UCSD-AML1 (cell line): ENCODE results near the gene KEL.

Experiments
- DNase-seq: peaks from one replicate; lab custom pipeline; 2025; ENCODE audit not compliant: unreplicated experiment; lab: John Stamatoyannopoulos, UW

KEL gene

GRCh38 chr7:142932386-142933091 lies 29.6 kb downstream of the KEL start:
- DNase-seq: no peak

DNA sequence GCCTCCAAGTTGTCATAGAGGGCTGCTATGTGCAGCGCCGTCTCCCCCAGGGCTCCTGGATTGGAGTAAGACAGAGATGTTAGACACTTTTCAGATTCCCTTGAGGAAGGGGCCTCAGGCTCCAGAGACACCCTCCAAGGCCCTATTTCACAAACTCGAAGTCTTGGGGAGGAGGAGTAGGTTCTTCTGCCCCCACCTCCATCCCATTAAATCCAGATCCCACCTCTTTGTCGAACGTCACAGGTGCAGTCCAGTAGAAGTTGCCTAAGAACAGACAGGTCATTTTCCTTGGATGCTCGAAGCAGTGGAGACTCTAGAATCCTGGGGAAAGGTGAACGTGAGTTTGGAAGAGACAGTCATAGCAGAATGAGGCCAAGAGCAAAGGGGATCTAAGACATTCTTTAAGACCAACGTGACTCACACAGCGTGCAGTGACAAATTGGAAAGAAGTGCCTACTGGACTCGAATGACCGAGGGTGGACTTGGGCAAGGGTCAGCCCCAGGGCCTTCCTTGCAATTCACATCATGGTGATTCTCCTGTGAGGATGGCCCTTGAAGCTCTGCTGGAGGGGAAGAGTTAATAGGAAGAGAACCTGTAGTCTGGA lies 31.9 kb downstream of the KEL start:
- no peak for DNase-seq

DNA sequence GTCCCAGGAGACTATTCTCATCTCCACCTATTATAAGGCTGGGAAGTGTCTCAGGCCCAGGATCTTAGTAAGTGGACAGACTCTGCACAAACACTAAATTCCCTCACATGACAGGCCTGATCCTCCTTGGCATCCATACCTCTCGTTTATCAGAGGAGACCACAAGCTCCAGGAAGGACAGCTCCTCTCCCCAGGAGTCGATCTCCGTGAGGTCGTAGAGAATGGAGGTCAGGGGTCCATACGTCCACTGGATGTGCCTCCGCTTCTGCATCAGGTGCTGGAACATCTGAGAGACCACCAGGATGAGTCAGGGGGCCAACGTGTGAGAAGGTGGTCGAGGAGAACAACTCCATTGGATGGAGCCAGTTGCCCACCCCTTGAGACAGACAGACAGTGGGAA lies 34.2 kb downstream of the KEL start:
- DNase-seq: no peak

GRCh38 chr7:142927085-142927745 lies 34.9 kb downstream of the KEL start:
- DNase-seq: no peak

DNA sequence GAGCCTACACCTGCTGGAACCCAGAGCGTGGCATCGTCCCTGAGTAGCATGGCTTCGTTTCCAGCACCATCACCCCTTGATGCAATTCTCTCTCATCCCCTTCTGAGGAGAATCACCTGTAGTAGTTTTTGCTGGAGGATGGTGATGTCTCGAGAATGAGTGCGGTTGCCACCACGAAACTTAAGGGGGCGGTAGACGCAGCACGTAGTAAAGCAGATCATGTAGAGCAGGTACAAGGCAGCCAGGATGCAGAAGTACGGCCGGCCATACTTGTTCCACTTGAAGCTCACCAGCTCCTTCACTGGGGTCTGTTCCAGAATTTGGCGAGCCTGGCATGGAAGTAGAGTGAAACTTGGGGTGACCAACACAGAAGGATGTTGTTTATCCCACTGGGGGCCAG lies 36.8 kb downstream of the KEL start:
- DNase-seq: no peak

DNA sequence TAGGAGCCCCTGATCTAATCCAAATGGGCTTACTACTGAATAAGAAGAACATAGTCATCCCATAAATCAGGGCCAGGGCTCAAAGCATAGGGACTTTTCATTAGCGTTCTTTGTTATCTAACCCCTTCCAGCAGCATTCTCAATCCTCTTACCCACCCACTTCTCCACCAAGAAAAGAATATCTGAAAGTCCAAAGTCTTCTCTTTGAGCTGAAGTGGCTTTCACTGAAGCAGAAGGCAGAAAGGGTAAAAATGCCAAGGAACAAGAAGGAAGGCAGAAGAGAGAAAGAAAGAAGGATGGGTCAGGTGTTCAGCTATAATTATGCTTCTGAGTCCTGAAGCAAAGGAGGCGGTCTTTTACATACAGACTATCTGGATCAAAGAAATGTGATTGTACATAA lies 38.8 kb downstream of the KEL start:
- DNase-seq: no peak

DNA sequence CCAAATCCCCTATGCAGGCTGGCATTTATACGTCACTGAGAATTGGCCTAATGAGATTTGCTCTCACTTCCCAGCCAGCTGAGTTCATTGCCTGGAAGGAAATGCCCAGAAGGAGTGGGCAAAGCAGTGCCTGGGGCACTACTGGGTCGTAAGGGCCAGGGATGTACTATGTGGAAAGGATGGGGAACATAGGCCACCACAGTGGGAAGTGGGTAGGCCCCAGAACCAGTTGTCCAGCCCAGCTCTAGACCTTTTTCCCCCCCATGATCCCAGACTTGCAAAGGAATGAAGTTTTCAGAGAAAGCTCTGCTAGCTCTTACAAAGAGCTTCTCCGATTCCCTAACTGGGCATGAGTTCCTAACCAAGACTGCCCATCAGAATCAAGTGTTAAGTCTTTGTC lies 42.5 kb downstream of the KEL start:
- no peak for DNase-seq

DNA sequence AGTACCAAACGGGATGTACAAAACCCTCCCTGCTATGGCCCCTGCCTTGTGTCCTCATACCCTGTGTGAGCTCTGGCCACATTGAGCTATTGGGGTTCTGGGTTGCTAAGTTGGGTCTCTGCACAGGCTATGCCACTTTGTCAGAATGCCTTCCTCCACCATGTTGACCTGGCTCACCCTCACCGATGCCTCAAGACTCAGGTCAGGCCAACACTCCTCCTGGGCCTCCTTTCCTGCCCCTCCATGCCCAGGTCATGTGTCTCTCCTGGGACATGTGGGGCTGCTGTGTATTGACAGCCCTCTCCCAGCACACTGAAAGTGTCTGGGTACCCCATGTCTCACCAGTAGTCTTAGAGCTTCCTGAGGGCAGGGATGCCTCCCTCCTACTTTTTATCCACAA lies 43.3 kb downstream of the KEL start:
- no peak for DNase-seq

- no peak for DNase-seq
Measured at GRCh38 chr7:142917447-142917846, 44.7 kb downstream of the KEL start.

GRCh38 chr7:142916508-142916907 lies 45.7 kb downstream of the KEL start:
- no peak for DNase-seq

- DNase-seq: no peak
Measured at GRCh38 chr7:142915315-142915714, 46.8 kb downstream of the KEL start.

- no peak for DNase-seq
Measured at GRCh38 chr7:142914121-142914520, 48.0 kb downstream of the KEL start.

DNA sequence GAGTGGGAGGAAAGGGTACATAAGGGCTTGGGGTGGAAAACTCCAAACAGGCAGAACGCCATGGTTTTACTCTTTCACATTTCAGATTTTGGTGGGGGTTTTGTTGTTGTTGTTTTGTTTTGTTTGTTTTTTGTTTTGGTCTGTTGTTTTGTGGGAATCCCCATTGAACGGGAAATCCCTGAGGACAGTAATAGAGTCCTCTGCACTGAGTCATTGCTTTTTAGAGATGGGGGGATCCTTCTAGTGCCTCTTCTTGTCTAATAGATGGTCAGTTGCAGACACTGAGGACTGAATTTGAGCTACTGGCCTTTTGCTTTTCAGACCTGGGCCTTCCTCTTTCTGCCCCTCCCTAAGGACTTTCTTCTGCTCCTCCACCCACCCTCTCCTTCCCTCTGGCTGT lies 48.6 kb downstream of the KEL start:
- DNase-seq: no peak

GRCh38 chr7:142913051-142913450 lies 49.1 kb downstream of the KEL start:
- DNase-seq: no peak

DNA sequence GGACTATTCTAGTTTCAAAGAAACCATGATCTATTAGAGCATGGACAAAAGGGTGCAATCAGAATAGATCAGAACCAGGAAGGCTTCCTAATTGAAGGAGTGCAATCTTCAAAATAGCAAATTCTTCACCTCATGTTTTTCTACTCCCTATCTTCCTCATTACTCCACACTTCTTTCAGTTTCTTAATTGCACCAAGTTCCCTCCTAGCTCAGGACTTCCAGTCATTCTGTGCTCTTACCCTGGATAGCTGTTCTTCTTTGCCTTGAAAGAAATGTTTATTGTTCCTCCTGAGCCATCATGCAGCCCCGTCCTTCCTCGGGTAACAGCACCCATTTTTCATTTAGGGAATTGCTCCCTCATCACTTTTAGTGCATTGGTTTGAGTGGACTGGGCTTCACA lies 51.7 kb downstream of the KEL start:
- no peak for DNase-seq

- DNase-seq: no peak
Measured at GRCh38 chr7:142910031-142910433, 52.1 kb downstream of the KEL start.

- no peak for DNase-seq
Measured at GRCh38 chr7:142908921-142909890, 53.0 kb downstream of the KEL start.

DNA sequence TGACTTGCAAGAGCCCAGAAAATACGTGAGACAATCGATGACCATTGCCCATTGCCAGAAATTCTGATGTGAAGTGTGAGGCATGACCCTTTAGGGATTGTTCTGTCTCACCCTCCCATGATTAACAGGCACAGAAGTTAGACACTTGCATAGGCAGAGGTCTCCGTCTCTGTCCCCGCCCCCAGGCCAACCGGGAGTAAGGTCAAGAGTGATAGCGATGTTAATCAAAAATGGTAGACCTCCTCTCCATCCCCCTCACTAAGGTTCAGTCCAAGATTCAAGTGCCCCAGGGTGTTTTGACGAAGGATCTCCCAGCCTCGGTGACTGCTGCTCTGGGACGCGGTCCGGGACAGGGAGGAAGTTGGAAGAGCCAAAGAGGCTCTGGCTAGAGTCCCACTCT lies 53.9 kb downstream of the KEL start:
- DNase-seq: no peak

GRCh38 chr7:142906643-142907042 lies 55.5 kb downstream of the KEL start:
- no peak for DNase-seq

- DNase-seq: no peak
Measured at GRCh38 chr7:142905759-142906158, 56.4 kb downstream of the KEL start.

GRCh38 chr7:142904128-142904527 lies 58.0 kb downstream of the KEL start:
- no peak for DNase-seq
